Neural progenitor cell (in vitro differentiated cells): ENCODE measurements around the gene FCF1. TPM values are rescaled to one million over a fixed set of nuclear protein-coding genes. Genes with fewer than 3 reads are reported as not detected.

ENCODE experiments used
- DNase-seq: peaks from one replicate; pipeline ENCODE4 v3.0.0-alpha.2; 2016; ENCODE audit warnings: low spot score
- H2AFZ ChIP-seq: fragments of 200-600 bp; sonication (generic); replicated peaks from 2 replicates; pipeline ENCODE4 v1.6.1; 2016; ENCODE audit warnings: antibody characterized with exemption
- H3F3A ChIP-seq: fragments of 200-600 bp; sonication (generic); 2 replicates; pipeline ENCODE4 v1.6.1; 2016; ENCODE audit warnings: antibody characterized with exemption, low read depth
- H3K27ac ChIP-seq: fragments of 200-600 bp; sonication (generic); 2 replicates; pipeline ENCODE4 v1.5.1; 2016; ENCODE audit warnings: mild to moderate bottlenecking
- H3K27me3 ChIP-seq: fragments of 200-600 bp; sonication (generic); 2 replicates; pipeline ENCODE4 v1.6.1; 2016; ENCODE audit warnings: mild to moderate bottlenecking, moderate library complexity
- H3K36me3 ChIP-seq: fragments of 200-600 bp; sonication (generic); 2 replicates; pipeline ENCODE4 v1.5.1; 2016
- H3K4me1 ChIP-seq: fragments of 200-600 bp; sonication (generic); 2 replicates; pipeline ENCODE4 v1.6.1; 2016; ENCODE audit warnings: mixed run types
- H3K4me2 ChIP-seq: fragments of 200-600 bp; sonication (generic); 2 replicates; pipeline ENCODE4 v1.6.1; 2016
- H3K4me3 ChIP-seq: fragments of 200-600 bp; sonication (generic); 2 replicates; pipeline ENCODE4 v1.5.1; 2016
- H3K79me2 ChIP-seq: fragments of 200-600 bp; sonication (generic); 2 replicates; pipeline ENCODE4 v1.6.1; 2016; ENCODE audit warnings: low read depth
- H3K9ac ChIP-seq: fragments of 200-600 bp; sonication (generic); 2 replicates; pipeline ENCODE4 v1.6.1; 2016
- H3K9me3 ChIP-seq: fragments of 200-600 bp; sonication (generic); 2 replicates; pipeline ENCODE4 v1.5.1; 2016; ENCODE audit warnings: low read depth
- H4K20me1 ChIP-seq: fragments of 200-600 bp; sonication (generic); 2 replicates; pipeline ENCODE4 v1.6.1; 2016; ENCODE audit warnings: low read depth
- H3K27ac Mint-ChIP-seq: 3 replicates; pipeline ENCODE4 v1.8.0; 2021; ENCODE audit warnings: mixed read lengths
- H3K27me3 Mint-ChIP-seq: 2 replicates; pipeline ENCODE4 v1.8.0; 2022; ENCODE audit warnings: low read depth, mild to moderate bottlenecking, inconsistent platforms, moderate library complexity, mixed read lengths; ENCODE audit not compliant: insufficient read depth
- H3K36me3 Mint-ChIP-seq: 3 replicates; pipeline ENCODE4 v1.8.0; 2021; ENCODE audit warnings: mixed read lengths
- H3K4me1 Mint-ChIP-seq: 3 replicates; pipeline ENCODE4 v1.8.0; 2021; ENCODE audit warnings: mixed read lengths
- H3K4me3 Mint-ChIP-seq: 3 replicates; pipeline ENCODE4 v1.8.0; 2021; ENCODE audit warnings: mild to moderate bottlenecking, moderate library complexity, mixed read lengths
- H3K9me3 Mint-ChIP-seq: 3 replicates; pipeline ENCODE4 v1.8.0; 2020; ENCODE audit warnings: mixed read lengths
- CTCF ChIP-seq: fragments of 200-600 bp; sonication (generic); IDR thresholded peaks from 2 replicates; pipeline ENCODE4 v1.5.1; 2017; ENCODE audit warnings: antibody characterized with exemption, mild to moderate bottlenecking
- EZH2 ChIP-seq: fragments of 200-600 bp; sonication (generic); IDR thresholded peaks from 2 replicates; pipeline ENCODE4 v1.6.1; 2017; ENCODE audit warnings: antibody characterized with exemption, mild to moderate bottlenecking, moderate library complexity
- EZH2phosphoT487 ChIP-seq: fragments of 200-600 bp; sonication (generic); IDR thresholded peaks from 2 replicates; pipeline ENCODE4 v1.6.1; 2017; ENCODE audit warnings: antibody characterized with exemption
- total RNA-seq: library from RNA; depleted of rRNA; stranded (reverse); fragments of >200 nt; gene quantifications from 2 replicates; pipeline ENCODE4 v1.2.3, GENCODE V29; 2015; ENCODE audit warnings: low replicate concordance

Gene FCF1
- total RNA-seq, 1 donor from 2014 or later = 96.1 TPM

- no peak overlapping the region for H3K4me2 ChIP-seq
- no peaks in the 10 kb centered on the region for H3F3A ChIP-seq
- TF ChIP-seq CTCF (no peak), EZH2 (no peak), EZH2phosphoT487 (no peak)
- H4K20me1 ChIP-seq = peaks cover 13% of the 10 kb centered on the region
- Mint-ChIP-seq H3K36me3 (peaks cover 16% of the 10 kb centered on the region), H3K4me1 (no peaks in the 10 kb centered on the region), H3K9me3 (peaks cover 15% of the 10 kb centered on the region), H3K27me3 (no peaks in the 10 kb centered on the region), H3K4me3 (no peak overlapping the region), H3K27ac (no peak overlapping the region)
- DNase-seq = no peak
- no peak overlapping the region for H3K4me3 ChIP-seq
- no peak overlapping the region for H2AFZ ChIP-seq
- H3K79me2 ChIP-seq = peaks cover 98% of the 10 kb centered on the region
- no peaks in the 10 kb centered on the region for H3K36me3 ChIP-seq
- no peak overlapping the region for H3K9ac ChIP-seq
- no peak overlapping the region for H3K27ac ChIP-seq
- H3K27me3 ChIP-seq = no peaks in the 10 kb centered on the region
- no peaks in the 10 kb centered on the region for H3K4me1 ChIP-seq
- H3K9me3 ChIP-seq = peaks cover 8% of the 10 kb centered on the region
Observed at GRCh38 chr14:74704656-74705055, 8.3 kb upstream of the FCF1 start.

GRCh38 chr14:74705613-74706500 lies 7.1 kb upstream of the FCF1 start:
- peaks cover 13% of the 10 kb centered on the region for H3K36me3 Mint-ChIP-seq
- peaks cover 17% of the 10 kb centered on the region for H4K20me1 ChIP-seq
- H3K4me1 Mint-ChIP-seq = peaks cover 3% of the 10 kb centered on the region
- H3K27me3 Mint-ChIP-seq = no peaks in the 10 kb centered on the region
- H3K9me3 Mint-ChIP-seq = peaks cover 15% of the 10 kb centered on the region
- peaks cover 98% of the 10 kb centered on the region for H3K79me2 ChIP-seq
- no peak overlapping the region for H3K4me3 ChIP-seq
- H3K27me3 ChIP-seq = no peaks in the 10 kb centered on the region
- no peaks in the 10 kb centered on the region for H3F3A ChIP-seq
- H3K36me3 ChIP-seq = no peaks in the 10 kb centered on the region
- H3K9me3 ChIP-seq = peaks cover 8% of the 10 kb centered on the region
- TF ChIP-seq EZH2phosphoT487 = no peak
- TF ChIP-seq CTCF = no peak
- no peak for TF ChIP-seq EZH2
- H3K9ac ChIP-seq = no peak overlapping the region
- H2AFZ ChIP-seq = no peak overlapping the region
- no peak for DNase-seq
- H3K4me2 ChIP-seq = no peak overlapping the region
- H3K4me1 ChIP-seq = no peaks in the 10 kb centered on the region
- no peak overlapping the region for H3K27ac ChIP-seq
- H3K4me3 Mint-ChIP-seq = no peak overlapping the region
- no peak overlapping the region for H3K27ac Mint-ChIP-seq

- Histone ChIP-seq H3K4me1 (peaks cover 9% of the 10 kb centered on the region), H3K9me3 (no peaks in the 10 kb centered on the region), H3K9ac (no peak overlapping the region), H3K27ac (no peak overlapping the region), H3K79me2 (peaks cover 89% of the 10 kb centered on the region), H3F3A (no peaks in the 10 kb centered on the region), H3K36me3 (peaks cover under 1% of the 10 kb centered on the region), H3K4me3 (no peak overlapping the region), H3K27me3 (no peaks in the 10 kb centered on the region), H2AFZ (no peak overlapping the region), H3K4me2 (no peak overlapping the region), H4K20me1 (peaks cover 17% of the 10 kb centered on the region)
- H3K4me1 Mint-ChIP-seq = peaks cover 21% of the 10 kb centered on the region
- no peaks in the 10 kb centered on the region for H3K36me3 Mint-ChIP-seq
- peak overlapping the region; percentile 27 for H3K4me3 Mint-ChIP-seq
- no peak for DNase-seq
- H3K27ac Mint-ChIP-seq = no peak overlapping the region
- H3K9me3 Mint-ChIP-seq = no peaks in the 10 kb centered on the region
- H3K27me3 Mint-ChIP-seq = no peaks in the 10 kb centered on the region
- TF ChIP-seq EZH2phosphoT487 (no peak), CTCF (no peak), EZH2 (no peak)
Observed at GRCh38 chr14:74710480-74710879, 2.5 kb upstream of the FCF1 start.
